Ishikawa (cell line): ENCODE measurements around the gene STAC.

Source experiments
- CEBPB ChIP-seq: IDR thresholded peaks from 2 replicates; pipeline ENCODE4 v1.6.1; 2012
- CREB1 ChIP-seq: IDR thresholded peaks from 2 replicates; pipeline ENCODE4 v1.6.1; 2012; ENCODE audit warnings: low read depth
- EGR1 ChIP-seq: IDR thresholded peaks from 2 replicates; pipeline ENCODE4 v1.6.1; 2012
- EP300 ChIP-seq: IDR thresholded peaks from 2 replicates; pipeline ENCODE4 v1.6.1; 2012; ENCODE audit warnings: borderline replicate concordance
- FOXM1 ChIP-seq: IDR thresholded peaks from 2 replicates; pipeline ENCODE4 v1.6.1; 2012; ENCODE audit warnings: low read depth, borderline replicate concordance
- NFIC ChIP-seq: IDR thresholded peaks from 2 replicates; pipeline ENCODE4 v1.6.1; 2012
- RAD21 ChIP-seq: IDR thresholded peaks from 2 replicates; pipeline ENCODE4 v1.6.1; 2012; ENCODE audit warnings: low read depth
- REST ChIP-seq: IDR thresholded peaks from 2 replicates; pipeline ENCODE4 v1.6.1; 2012; ENCODE audit warnings: low read depth, mild to moderate bottlenecking
- TAF1 ChIP-seq: IDR thresholded peaks from 2 replicates; pipeline ENCODE4 v1.6.1; 2012; ENCODE audit warnings: low read depth, mild to moderate bottlenecking
- TCF12 ChIP-seq: IDR thresholded peaks from 2 replicates; pipeline ENCODE4 v1.6.1; 2012; ENCODE audit warnings: low read depth
- TEAD4 ChIP-seq: IDR thresholded peaks from 2 replicates; pipeline ENCODE4 v1.6.1; 2012
- YY1 ChIP-seq: IDR thresholded peaks from 2 replicates; pipeline ENCODE4 v1.6.1; 2012; ENCODE audit warnings: low read depth
- ZBTB7A ChIP-seq: IDR thresholded peaks from 2 replicates; pipeline ENCODE4 v1.6.1; 2012; ENCODE audit warnings: low read depth
- TF ChIP-seq, protein P1 (sequence below): IDR thresholded peaks from 2 replicates; pipeline ENCODE4 v1.6.1; 2012
- TF ChIP-seq, protein P2 (sequence below): IDR thresholded peaks from 2 replicates; pipeline ENCODE4 v1.6.1; 2012

STAC gene

DNA sequence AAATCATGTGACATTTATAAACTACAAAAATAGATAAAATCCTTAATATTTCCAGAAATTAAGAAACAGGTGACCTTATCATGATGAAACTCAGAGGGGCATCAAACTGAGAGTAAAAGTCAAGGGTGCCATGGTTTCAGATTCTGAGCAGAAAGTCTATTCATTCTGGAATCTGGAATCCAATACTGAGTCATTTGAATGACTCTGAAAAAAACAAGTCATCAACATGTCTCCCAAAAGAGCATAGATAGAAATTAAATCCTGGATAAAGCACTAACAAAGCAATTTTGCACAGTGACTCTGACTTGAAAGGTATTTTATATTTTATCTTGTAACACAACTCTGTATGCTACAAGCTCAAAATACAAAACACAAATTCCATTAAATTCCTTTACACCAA lies 23.4 kb downstream of the STAC start:
- TF ChIP-seq NFIC (no peak), CEBPB (no peak), YY1 (no peak), CREB1 (no peak), EGR1 (no peak), ZBTB7A (no peak), TCF12 (no peak)

GRCh38 chr3:36405190-36405589 lies 24.9 kb downstream of the STAC start:
- TF ChIP-seq YY1, result no peak
- TF ChIP-seq ZBTB7A, result no peak
- TF ChIP-seq TAF1, result no peak
- TF ChIP-seq CEBPB, result no peak
- TF ChIP-seq CREB1, result no peak

- peak; percentile 12; the same call in 1 of the 2 replicates for TF ChIP-seq RAD21
- no peak for TF ChIP-seq YY1
Measured at GRCh38 chr3:36408146-36408545, 27.8 kb downstream of the STAC start.

GRCh38 chr3:36409862-36410261 lies 29.6 kb downstream of the STAC start:
- TF ChIP-seq CREB1, result no peak
- TF ChIP-seq, protein P1, sequence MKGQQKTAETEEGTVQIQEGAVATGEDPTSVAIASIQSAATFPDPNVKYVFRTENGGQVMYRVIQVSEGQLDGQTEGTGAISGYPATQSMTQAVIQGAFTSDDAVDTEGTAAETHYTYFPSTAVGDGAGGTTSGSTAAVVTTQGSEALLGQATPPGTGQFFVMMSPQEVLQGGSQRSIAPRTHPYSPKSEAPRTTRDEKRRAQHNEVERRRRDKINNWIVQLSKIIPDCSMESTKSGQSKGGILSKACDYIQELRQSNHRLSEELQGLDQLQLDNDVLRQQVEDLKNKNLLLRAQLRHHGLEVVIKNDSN, result no peak
- no peak for TF ChIP-seq YY1
- no peak for TF ChIP-seq NFIC
- no peak for TF ChIP-seq FOXM1
- TF ChIP-seq RAD21, result no peak
- TF ChIP-seq TEAD4, result no peak
- TF ChIP-seq EGR1, result no peak
- TF ChIP-seq CEBPB, result no peak
- TF ChIP-seq REST, result no peak
- TF ChIP-seq EP300, result no peak
- TF ChIP-seq TAF1, result no peak
- TF ChIP-seq, protein P2, sequence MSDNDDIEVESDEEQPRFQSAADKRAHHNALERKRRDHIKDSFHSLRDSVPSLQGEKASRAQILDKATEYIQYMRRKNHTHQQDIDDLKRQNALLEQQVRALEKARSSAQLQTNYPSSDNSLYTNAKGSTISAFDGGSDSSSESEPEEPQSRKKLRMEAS, result no peak
- TF ChIP-seq ZBTB7A, result no peak
- TF ChIP-seq TCF12, result no peak

DNA sequence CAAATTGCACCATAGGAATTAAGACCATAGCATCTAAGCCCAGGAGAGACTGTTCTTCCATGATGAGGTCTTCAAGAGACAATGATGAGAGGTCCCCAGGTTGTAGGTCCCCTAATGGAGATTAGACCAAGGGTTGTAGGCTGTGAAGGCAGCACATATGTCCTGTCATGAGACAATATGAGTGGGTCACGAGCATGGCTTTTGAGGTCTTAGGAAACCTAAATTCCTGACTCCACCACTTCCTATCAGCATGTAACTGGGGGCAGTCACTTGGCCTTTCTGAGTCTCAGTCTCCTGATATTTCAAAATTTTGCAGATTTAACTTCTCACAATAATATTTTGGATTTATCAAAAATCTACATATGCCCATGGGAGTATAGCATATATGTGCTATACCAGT lies 31.3 kb downstream of the STAC start:
- TF ChIP-seq TEAD4 (no peak), RAD21 (no peak), ZBTB7A (no peak), FOXM1 (no peak), EP300 (no peak), CREB1 (no peak), YY1 (no peak), REST (no peak), CEBPB (no peak), NFIC (no peak)
- TF ChIP-seq, protein P2, result no peak

DNA sequence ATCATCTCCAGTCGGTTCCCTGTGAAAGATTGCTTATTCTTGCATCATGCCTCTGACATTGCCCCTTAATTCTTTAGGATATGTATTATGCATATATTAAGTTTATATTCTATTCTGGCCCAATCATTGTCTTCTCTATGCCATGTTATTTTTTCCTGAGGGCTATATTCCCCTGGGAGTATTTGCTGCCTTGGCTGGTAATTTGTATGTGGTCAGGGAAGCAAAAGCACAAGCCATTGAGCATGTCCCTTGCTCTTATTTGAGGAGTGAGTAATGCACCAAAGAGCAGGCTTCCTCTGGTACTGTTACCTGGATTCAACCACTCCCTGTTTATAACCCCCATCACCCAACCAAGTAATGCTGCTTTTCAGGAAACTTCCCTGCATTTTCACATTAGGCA lies 36.3 kb downstream of the STAC start:
- no peak for TF ChIP-seq TEAD4
- TF ChIP-seq EP300, result no peak
- TF ChIP-seq TAF1, result no peak
- TF ChIP-seq, protein P2, result no peak
- no peak for TF ChIP-seq CREB1
- TF ChIP-seq EGR1, result no peak
- no peak for TF ChIP-seq FOXM1
- TF ChIP-seq REST, result no peak
- no peak for TF ChIP-seq TCF12
- no peak for TF ChIP-seq YY1
- no peak for TF ChIP-seq CEBPB
- no peak for TF ChIP-seq NFIC
- TF ChIP-seq, protein P1, result no peak
- no peak for TF ChIP-seq RAD21
- no peak for TF ChIP-seq ZBTB7A
